IMR-90 (cell line): ENCODE data around the gene CDH23. TPM values are rescaled to one million over a fixed set of nuclear protein-coding genes. Genes with fewer than 3 reads are reported as not detected.

ENCODE experiments used
- ATAC-seq: fragments of 200-7000 bp; cut with Tn5 transposase; 2 replicates; pipeline ENCODE4 v1.9.1; 2020; ENCODE audit warnings: low read depth, mild to moderate bottlenecking, moderate library complexity
- BruUV-seq: library from RNA; stranded (reverse); fragments of 400-500 nt; replicated peaks from 2 replicates; lab custom pipeline; 2021; lab: Mats Ljungman, UMichigan
- CTCF ChIA-PET: fragments of 300-600 bp; formaldehyde crosslinking; extraction: SDS; loops from one replicate; lab custom pipeline; 2021; ENCODE audit warnings: antibody characterized with exemption; lab: Yijun Ruan, JAX
- POLR2A ChIA-PET: fragments of 300-600 bp; sonication (Branson Sonifier 250); formaldehyde crosslinking; loops from one replicate; lab custom pipeline; 2022; ENCODE audit warnings: antibody characterized with exemption; ENCODE audit not compliant: unreplicated experiment; lab: Charles Lee
- DNase-seq: peaks from one replicate; pipeline ENCODE4 v3.0.0; 2013
- H2AFZ ChIP-seq: replicated peaks from 2 replicates; pipeline ENCODE3; 2013; ENCODE audit warnings: low read length, mild to moderate bottlenecking; ENCODE audit not compliant: poor library complexity
- H2AK5ac ChIP-seq: 2 replicates; pipeline ENCODE4 v1.6.1; 2013; ENCODE audit warnings: low read depth, low read length, inconsistent platforms
- H2AK9ac ChIP-seq: replicated peaks from 2 replicates; pipeline ENCODE3; 2013; ENCODE audit warnings: mild to moderate bottlenecking, low read depth, low read length, moderate library complexity; ENCODE audit not compliant: poor library complexity
- H2BK120ac ChIP-seq: 2 replicates; pipeline ENCODE4 v1.6.1; 2013; ENCODE audit warnings: low read depth, low read length, inconsistent platforms
- H2BK15ac ChIP-seq: 3 replicates; pipeline ENCODE4 v1.6.1; 2013; ENCODE audit warnings: low read depth, low read length, inconsistent platforms
- H2BK20ac ChIP-seq: 2 replicates; pipeline ENCODE4 v1.6.1; 2013; ENCODE audit warnings: low read depth, mild to moderate bottlenecking, inconsistent platforms, low read length, moderate library complexity
- H2BK5ac ChIP-seq: 2 replicates; pipeline ENCODE4 v1.6.1; 2013; ENCODE audit warnings: mild to moderate bottlenecking, low read depth, low read length, inconsistent platforms; ENCODE audit not compliant: poor library complexity, severe bottlenecking
- H3K14ac ChIP-seq: replicated peaks from 2 replicates; pipeline ENCODE4 v1.6.1; 2013; ENCODE audit warnings: low read depth, low read length, inconsistent platforms
- H3K18ac ChIP-seq: 2 replicates; pipeline ENCODE4 v1.6.1; 2013; ENCODE audit warnings: low read depth, low read length, control low read depth
- H3K23ac ChIP-seq: 2 replicates; pipeline ENCODE4 v1.6.1; 2013; ENCODE audit warnings: low read depth, low read length, inconsistent platforms
- H3K27ac ChIP-seq: 2 replicates; pipeline ENCODE4 v1.5.1; 2013; ENCODE audit warnings: mild to moderate bottlenecking, control low read depth, low read length; ENCODE audit not compliant: insufficient read depth
- H3K27me3 ChIP-seq: 2 replicates; pipeline ENCODE4 v1.6.1; 2013; ENCODE audit warnings: low read length; ENCODE audit not compliant: control insufficient read depth, insufficient read depth
- H3K36me3 ChIP-seq: 2 replicates; pipeline ENCODE4 v1.6.1; 2013; ENCODE audit warnings: low read length, mixed read lengths; ENCODE audit not compliant: control insufficient read depth, insufficient read depth
- H3K4ac ChIP-seq: 2 replicates; pipeline ENCODE4 v1.6.1; 2013; ENCODE audit warnings: low read depth, low read length, inconsistent platforms
- H3K4me1 ChIP-seq: 2 replicates; pipeline ENCODE4 v1.6.1; 2013; ENCODE audit warnings: low read length, mixed read lengths; ENCODE audit not compliant: control insufficient read depth, insufficient read depth
- H3K4me2 ChIP-seq: 2 replicates; pipeline ENCODE4 v1.6.1; 2013; ENCODE audit warnings: low read depth, mild to moderate bottlenecking, control low read depth, low read length, moderate library complexity
- H3K4me3 ChIP-seq: 2 replicates; pipeline ENCODE4 v1.5.1; 2013; ENCODE audit warnings: low read depth, mild to moderate bottlenecking, control low read depth, low read length, moderate library complexity; ENCODE audit not compliant: insufficient read depth
- H3K56ac ChIP-seq: 2 replicates; pipeline ENCODE4 v1.6.1; 2013; ENCODE audit warnings: low read length, inconsistent platforms; ENCODE audit not compliant: insufficient read depth; ENCODE audit errors: extremely low read depth
- H3K79me1 ChIP-seq, 2 experiments: 2 replicates each; pipeline ENCODE4 v1.6.1; 2013; ENCODE audit warnings: low read length in 2 of 2, inconsistent platforms in 1 of 2, low read depth in 1 of 2
- H3K9ac ChIP-seq: 2 replicates; pipeline ENCODE4 v1.6.1; 2013; ENCODE audit warnings: low read depth, low read length, control low read depth
- H3K9me1 ChIP-seq: 2 replicates; pipeline ENCODE4 v1.6.1; 2013; ENCODE audit warnings: low read length, inconsistent platforms; ENCODE audit not compliant: insufficient read depth
- H3K9me3 ChIP-seq: 2 replicates; pipeline ENCODE4 v1.6.1; 2013; ENCODE audit warnings: low read length; ENCODE audit not compliant: control insufficient read depth, insufficient read depth
- H4K20me1 ChIP-seq: 2 replicates; pipeline ENCODE4 v1.6.1; 2013; ENCODE audit warnings: low read length, inconsistent platforms; ENCODE audit not compliant: insufficient read depth
- H4K5ac ChIP-seq: 2 replicates; pipeline ENCODE4 v1.6.1; 2013; ENCODE audit warnings: mild to moderate bottlenecking, low read depth, low read length, control low read depth
- H4K8ac ChIP-seq, 2 experiments: 2 replicates each; pipeline ENCODE4 v1.6.1; 2013; ENCODE audit warnings: low read depth in 2 of 2, low read length in 2 of 2, control low read depth in 1 of 2, inconsistent platforms in 1 of 2
- H4K91ac ChIP-seq: 2 replicates; pipeline ENCODE4 v1.6.1; 2013; ENCODE audit warnings: low read depth, low read length, inconsistent platforms; ENCODE audit not compliant: insufficient read depth
- MAFK ChIP-seq: IDR thresholded peaks from 2 replicates; pipeline ENCODE4 v1.6.1; 2012; ENCODE audit warnings: low read depth, low read length, improper control_type of control experiment
- USF2 ChIP-seq: fragments of 150-350 bp; IDR thresholded peaks from 2 replicates; pipeline ENCODE4 v1.6.1; 2017; ENCODE audit warnings: mild to moderate bottlenecking, antibody characterized with exemption, low read length, low read depth
- WGBS, 2 experiments: methylation state at CpG; one replicate each; pipeline versions ENCODE4 v1.1.5 to v1.1.7; 2013; ENCODE audit warnings: missing lambda C conversion rate in 2 of 2; ENCODE audit not compliant: insufficient read length in 1 of 2; ENCODE audit errors: extremely low coverage in 2 of 2; 5-methylcytosine and 5-hydroxymethylcytosine counted together
- dilution Hi-C: fragments of 300-500 bp; cut with HindIII; formaldehyde crosslinking; loops from one replicate; pipeline ENCODE4 v1.14.3; 2018; ENCODE audit warnings: low sequenced_read_pairs; ENCODE audit not compliant: unreplicated experiment
- in situ Hi-C: fragments of 300-500 bp; cut with MboI; formaldehyde crosslinking; loops from 3 replicates; pipeline ENCODE4 v1.14.3; 2019; ENCODE audit warnings: low sequenced_read_pairs, inconsistent platforms, mixed read lengths
- intact Hi-C: fragments of 100-400 bp; cut with micrococcal nuclease; formaldehyde crosslinking; loops from 2 replicates; pipeline ENCODE4 v1.10.0; 2022
- polyA plus RNA-seq, 3 experiments: library from polyadenylated mRNA; depleted of rRNA; stranded (reverse); fragments of >200 nt; gene quantifications; 2 replicates each; pipeline ENCODE4 v1.2.3, GENCODE V29; 2012; ENCODE audit warnings: low replicate concordance in 1 of 3
- total RNA-seq: library from RNA; depleted of rRNA; stranded (reverse); fragments of >200 nt; gene quantifications from 2 replicates; pipeline ENCODE4 v1.2.3, GENCODE V29; 2012
- TF ChIP-seq, protein P1 (sequence below): fragments of 150-350 bp; IDR thresholded peaks from 2 replicates; pipeline ENCODE4 v1.6.1; 2016; ENCODE audit warnings: low read depth, mild to moderate bottlenecking, low read length, moderate library complexity, borderline replicate concordance

The CDH23 gene
- total and polyA plus RNA-seq, 2 of the 4 experiments (the other 2 are of a cell fraction), result under 0.01 to 0.03 TPM

GRCh38 chr10:71761541-71762113 is 364.9 kb downstream of the CDH23 start:
- no peak overlapping the region for H3K18ac ChIP-seq
- in situ Hi-C loops, result no loop called here

More at GRCh38 chr10:71761541-71762113, 364.9 kb downstream of the CDH23 start:
- Histone ChIP-seq H2BK120ac (peak overlapping the region; percentile 7; the same call in 1 of the 2 replicates), H3K9ac (no peak overlapping the region), H4K5ac (no peak overlapping the region), H2AFZ (peak overlapping the region; percentile 24), H3K56ac (no peak overlapping the region), H2BK5ac (no peak overlapping the region), H2BK15ac (no peak overlapping the region), H3K27ac (no peak overlapping the region), H3K4me1 (peaks cover 33% of the 10 kb centered on the region), H3K4ac (peak overlapping the region; percentile 48; the same call in 1 of the 2 replicates), H3K79me1 (no peaks in the 10 kb centered on the region; a peak in 1 of 4 replicates), H4K91ac (peak overlapping the region; percentile 13; the same call in 1 of the 2 replicates), H3K4me2 (no peak overlapping the region), H3K4me3 (no peak overlapping the region), H3K9me3 (no peaks in the 10 kb centered on the region), H2AK9ac (no peak overlapping the region), H3K23ac (no peak overlapping the region), H4K20me1 (no peaks in the 10 kb centered on the region), H3K9me1 (peaks cover 22% of the 10 kb centered on the region), H3K36me3 (peaks cover 8% of the 10 kb centered on the region; the same call in 1 of the 2 replicates), H2BK20ac (peak overlapping the region; percentile 4), H2AK5ac (peak overlapping the region; percentile 27; the same call in 1 of the 2 replicates), H4K8ac (no peak overlapping the region), H3K14ac (no peak overlapping the region), H3K27me3 (no peaks in the 10 kb centered on the region; the same call in 1 of the 2 replicates)
- ATAC-seq (no peak), DNase-seq (no peak)
- no TSS peak for BruUV-seq
- intact Hi-C loops (no loop called here), dilution Hi-C loops (no loop called here)
- CTCF ChIA-PET, result no interaction called here
- WGBS, 2 experiments, result 94% methylated on average over 22 of the region's 26 CpGs; no CpG with 5 or more reads in 1 of the 2 experiments
- POLR2A ChIA-PET, result no interaction called here
- no peak for TF ChIP-seq USF2
- TF ChIP-seq, protein P1, sequence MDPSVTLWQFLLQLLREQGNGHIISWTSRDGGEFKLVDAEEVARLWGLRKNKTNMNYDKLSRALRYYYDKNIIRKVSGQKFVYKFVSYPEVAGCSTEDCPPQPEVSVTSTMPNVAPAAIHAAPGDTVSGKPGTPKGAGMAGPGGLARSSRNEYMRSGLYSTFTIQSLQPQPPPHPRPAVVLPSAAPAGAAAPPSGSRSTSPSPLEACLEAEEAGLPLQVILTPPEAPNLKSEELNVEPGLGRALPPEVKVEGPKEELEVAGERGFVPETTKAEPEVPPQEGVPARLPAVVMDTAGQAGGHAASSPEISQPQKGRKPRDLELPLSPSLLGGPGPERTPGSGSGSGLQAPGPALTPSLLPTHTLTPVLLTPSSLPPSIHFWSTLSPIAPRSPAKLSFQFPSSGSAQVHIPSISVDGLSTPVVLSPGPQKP, result no peak
- no peak for TF ChIP-seq MAFK
